Stimulated activated CD8-positive, alpha-beta memory T cell treated with anti-CD3 and anti-CD28 coated beads, Interleukin-15, amount 100 ng/mL, for 1 hour (primary cell): Measurements from ENCODE around the gene C1QTNF2.

Source experiments
- DNase-seq: peaks from one replicate; pipeline ENCODE4 v3.0.0-alpha.2; 2020; ENCODE audit warnings: low read depth

C1QTNF2 gene

DNA sequence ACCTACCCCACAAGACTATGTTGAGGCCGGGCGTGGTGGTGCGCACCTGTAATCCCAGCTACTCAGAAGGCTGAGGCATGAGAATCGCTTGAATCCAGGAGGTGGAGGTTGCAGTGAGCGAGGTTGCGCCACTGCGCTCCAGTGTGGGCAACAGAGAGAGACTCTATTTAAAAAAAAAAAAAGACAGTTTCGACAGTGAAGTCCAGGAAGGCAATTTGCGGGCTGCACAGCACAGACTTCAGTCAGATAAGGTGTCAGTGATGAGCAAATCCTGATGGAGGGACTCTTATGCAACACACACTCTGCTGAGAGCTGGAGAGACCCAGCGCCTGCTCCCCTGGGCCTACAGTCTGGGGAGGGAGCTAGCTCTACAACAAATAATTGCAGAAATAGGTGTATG, 72.2 kb downstream of the C1QTNF2 start:
- no peak for DNase-seq

- DNase-seq = no peak
These were observed 72.7 kb downstream of the C1QTNF2 start for GRCh38 chr5:160297776-160298175.
